ENCODE results near the gene AMACR. TPM values are rescaled to one million over a fixed set of nuclear protein-coding genes. Genes with fewer than 3 reads are reported as not detected.

The AMACR gene
- total and polyA plus RNA-seq, 2 donors (not counting 3 experiments of a cell fraction or from before 2014, with no cell fraction given) = 6.7 to 8.7 TPM

- ChIA-PET POLR2A (no interaction called here), CTCF (interaction anchor here (1.5 kb wide), 1 partner anchor 15 kb away, joined by 3 read pairs; no protein-coding TSS in a partner anchor)
- dilution Hi-C loops (cut with MboI; ENCODE audit: extremely low pct_ligation_motif_present, low sequenced_read_pairs) = no loop called here
- no peak for TF ChIP-seq EZH2 (IDR thresholded peaks at IDR 0.05; ENCODE audit: borderline replicate concordance, low read depth, low read length, severe bottlenecking)
- TF ChIP-seq, protein P1, sequence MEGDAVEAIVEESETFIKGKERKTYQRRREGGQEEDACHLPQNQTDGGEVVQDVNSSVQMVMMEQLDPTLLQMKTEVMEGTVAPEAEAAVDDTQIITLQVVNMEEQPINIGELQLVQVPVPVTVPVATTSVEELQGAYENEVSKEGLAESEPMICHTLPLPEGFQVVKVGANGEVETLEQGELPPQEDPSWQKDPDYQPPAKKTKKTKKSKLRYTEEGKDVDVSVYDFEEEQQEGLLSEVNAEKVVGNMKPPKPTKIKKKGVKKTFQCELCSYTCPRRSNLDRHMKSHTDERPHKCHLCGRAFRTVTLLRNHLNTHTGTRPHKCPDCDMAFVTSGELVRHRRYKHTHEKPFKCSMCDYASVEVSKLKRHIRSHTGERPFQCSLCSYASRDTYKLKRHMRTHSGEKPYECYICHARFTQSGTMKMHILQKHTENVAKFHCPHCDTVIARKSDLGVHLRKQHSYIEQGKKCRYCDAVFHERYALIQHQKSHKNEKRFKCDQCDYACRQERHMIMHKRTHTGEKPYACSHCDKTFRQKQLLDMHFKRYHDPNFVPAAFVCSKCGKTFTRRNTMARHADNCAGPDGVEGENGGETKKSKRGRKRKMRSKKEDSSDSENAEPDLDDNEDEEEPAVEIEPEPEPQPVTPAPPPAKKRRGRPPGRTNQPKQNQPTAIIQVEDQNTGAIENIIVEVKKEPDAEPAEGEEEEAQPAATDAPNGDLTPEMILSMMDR (IDR thresholded peaks at IDR 0.05; ENCODE audit: extremely low read depth in 1 of 2, insufficient read depth in 1 of 2, low read depth in 1 of 2, low read length in 2 of 2) = no peak
- TF ChIP-seq GATA2 (IDR thresholded peaks at IDR 0.05; ENCODE audit: insufficient read depth, insufficient read length, low read depth, low read length) = no peak
- no peak for TF ChIP-seq MYC (IDR thresholded peaks at IDR 0.05; ENCODE audit: low read depth, low read length)
- no peak for TF ChIP-seq FOS (IDR thresholded peaks at IDR 0.05; ENCODE audit: borderline replicate concordance, insufficient read depth, low read length)
- TF ChIP-seq, protein P2, sequence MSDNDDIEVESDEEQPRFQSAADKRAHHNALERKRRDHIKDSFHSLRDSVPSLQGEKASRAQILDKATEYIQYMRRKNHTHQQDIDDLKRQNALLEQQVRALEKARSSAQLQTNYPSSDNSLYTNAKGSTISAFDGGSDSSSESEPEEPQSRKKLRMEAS (IDR thresholded peaks at IDR 0.05; ENCODE audit: insufficient read depth, insufficient read length) = no peak
- no peak for TF ChIP-seq JUN (IDR thresholded peaks at IDR 0.05; ENCODE audit: borderline replicate concordance, insufficient read depth, insufficient read length, low read depth)
- TF ChIP-seq POLR2A (IDR thresholded peaks at IDR 0.05; ENCODE audit: low read depth, low read length) = no peak
- no peak for TF ChIP-seq POLR2AphosphoS5 (IDR thresholded peaks at IDR 0.05; ENCODE audit: insufficient read depth, low read depth, low read length)
- H3K79me2 ChIP-seq (ENCODE audit: control insufficient read depth, insufficient read depth, low read length) = no peaks in the 10 kb centered on the region
- no peak overlapping the region for H2AFZ ChIP-seq (ENCODE audit: low read depth, low read length)
- FAIRE-seq (no peak), DNase-seq (ENCODE audit: low read depth, low spot score) (no peak)
- H3K27me3 ChIP-seq (ENCODE audit: control insufficient read depth in 2 of 2, insufficient read depth in 2 of 2, low read length in 2 of 2) = no peaks in the 10 kb centered on the region
- no peak overlapping the region for H3K4me2 ChIP-seq (ENCODE audit: insufficient read depth, low read length)
- BruUV-seq (replicated peaks) = no TSS peak
- no peak overlapping the region for H3K9ac ChIP-seq (replicated peaks; ENCODE audit: extremely low read depth, insufficient read depth, low read length)
- intact Hi-C loops (cut with micrococcal nuclease) = no loop called here
- H3K36me3 ChIP-seq (ENCODE audit: control insufficient read depth in 2 of 2, extremely low read depth in 1 of 2, insufficient read depth in 2 of 2, low read length in 2 of 2) = no peaks in the 10 kb centered on the region
- H3K9me1 ChIP-seq (replicated peaks; ENCODE audit: control insufficient read depth, extremely low read depth, insufficient read depth, low read length) = no peaks in the 10 kb centered on the region
- no peaks in the 10 kb centered on the region for H3K4me1 ChIP-seq (ENCODE audit: control insufficient read depth, extremely low read depth, insufficient read depth, low read length)
- no peak overlapping the region for H3K4me3 ChIP-seq (replicated peaks in 1 of 3; ENCODE audit: insufficient read depth in 1 of 3, low read depth in 1 of 3, low read length in 3 of 3)
- no peaks in the 10 kb centered on the region for H4K20me1 ChIP-seq (replicated peaks; ENCODE audit: control insufficient read depth, extremely low read depth, insufficient read depth, low read length)
- no peaks in the 10 kb centered on the region for H3K9me3 ChIP-seq (replicated peaks; ENCODE audit: control insufficient read depth, insufficient read depth, low read length)
- H3K27ac ChIP-seq (ENCODE audit: insufficient read depth, low read depth, low read length) = no peak overlapping the region
Observed at GRCh38 chr5:34035756-34036155, 27.9 kb upstream of the AMACR start.
